IMR-90 (cell line): ENCODE results near the gene RGS13.

Experiments used
- CEBPB ChIP-seq: IDR thresholded peaks from 2 replicates; pipeline ENCODE4 v1.6.1; 2012; ENCODE audit warnings: low read depth, low read length, improper control_type of control experiment
- CTCF ChIP-seq: conservative IDR thresholded peaks from 2 replicates; pipeline ENCODE4 v1.5.1; 2012; ENCODE audit warnings: mild to moderate bottlenecking, low read depth, low read length, improper control_type of control experiment
- ELK1 ChIP-seq: fragments of 150-350 bp; IDR thresholded peaks from 2 replicates; pipeline ENCODE4 v1.6.1; 2016; ENCODE audit warnings: low read depth, mild to moderate bottlenecking, low read length, moderate library complexity, borderline replicate concordance
- MAFK ChIP-seq: IDR thresholded peaks from 2 replicates; pipeline ENCODE4 v1.6.1; 2012; ENCODE audit warnings: low read depth, low read length, improper control_type of control experiment
- MAZ ChIP-seq: IDR thresholded peaks from 2 replicates; pipeline ENCODE4 v1.6.1; 2012; ENCODE audit warnings: low read depth, mild to moderate bottlenecking, low read length, improper control_type of control experiment, moderate library complexity, borderline replicate concordance
- MXI1 ChIP-seq: IDR thresholded peaks from 2 replicates; pipeline ENCODE4 v1.6.1; 2012; ENCODE audit warnings: low read depth, mild to moderate bottlenecking, low read length, moderate library complexity, borderline replicate concordance
- POLR2A ChIP-seq: IDR thresholded peaks from 2 replicates; pipeline ENCODE4 v1.6.1; 2012; ENCODE audit warnings: mild to moderate bottlenecking, low read depth, low read length
- RAD21 ChIP-seq: IDR thresholded peaks from 2 replicates; pipeline ENCODE4 v1.6.1; 2012; ENCODE audit warnings: low read length, improper control_type of control experiment
- RFX5 ChIP-seq: IDR thresholded peaks from 2 replicates; pipeline ENCODE4 v1.8.0; 2012; ENCODE audit warnings: low read depth, mild to moderate bottlenecking, low read length, moderate library complexity
- SMC3 ChIP-seq: fragments of 150-350 bp; IDR thresholded peaks from 2 replicates; pipeline ENCODE4 v1.6.1; 2016; ENCODE audit warnings: low read depth, mild to moderate bottlenecking, antibody characterized with exemption, low read length, moderate library complexity
- USF2 ChIP-seq: fragments of 150-350 bp; IDR thresholded peaks from 2 replicates; pipeline ENCODE4 v1.6.1; 2017; ENCODE audit warnings: mild to moderate bottlenecking, antibody characterized with exemption, low read length, low read depth

- TF ChIP-seq CTCF (no peak), POLR2A (no peak), RFX5 (no peak), MAZ (no peak), SMC3 (no peak), MXI1 (no peak), CEBPB (no peak), ELK1 (no peak), USF2 (no peak), RAD21 (no peak), MAFK (no peak)
Measured at GRCh38 chr1:192627901-192628300, 8.0 kb upstream of the RGS13 start.
